GM18508 (cell line): Measurements from ENCODE around the gene SELENBP1.

Source experiments
- ATAC-seq: cut with Tn5 transposase; IDR thresholded peaks from one replicate; pipeline ENCODE4 v1.9.1; 2021; ENCODE audit warnings: moderate number of reproducible peaks; ENCODE audit not compliant: insufficient read depth, unreplicated experiment

SELENBP1 gene

DNA sequence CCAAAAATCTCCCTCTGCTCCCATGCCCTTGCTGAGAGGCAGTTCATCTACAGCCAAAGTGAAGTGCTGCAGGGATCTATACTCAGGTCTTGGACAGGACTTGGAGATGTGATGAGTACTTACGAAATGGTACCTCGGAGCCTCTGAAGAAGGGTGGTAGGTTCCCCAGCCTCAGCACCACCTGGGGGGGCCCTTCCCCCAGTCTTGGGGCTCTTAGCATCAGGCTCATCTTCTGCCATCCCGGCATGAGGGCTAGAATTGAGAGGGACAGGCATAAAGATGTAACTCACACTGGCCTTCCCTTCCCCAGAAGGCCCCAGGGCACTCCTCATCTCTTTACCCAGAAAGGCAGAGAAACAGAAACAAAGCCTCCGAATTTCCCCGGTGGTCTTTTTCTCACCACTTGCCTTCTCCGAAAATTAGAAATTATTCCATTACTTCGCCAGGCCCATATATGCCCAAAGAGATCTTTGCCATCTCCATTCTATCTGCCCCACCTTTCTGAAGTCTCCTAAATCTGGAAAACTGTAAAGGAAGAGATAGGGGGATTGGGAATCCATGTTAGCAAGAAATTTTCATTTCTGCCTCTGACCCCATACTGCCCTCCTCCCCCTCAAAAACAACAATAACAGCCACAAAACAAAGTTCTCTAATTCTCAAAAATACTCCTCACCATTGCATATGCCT is 26.3 kb downstream of the SELENBP1 start:
- no peak for ATAC-seq

- ATAC-seq = no peak
Observed at GRCh38 chr1:151344291-151344690, 28.2 kb downstream of the SELENBP1 start.

DNA sequence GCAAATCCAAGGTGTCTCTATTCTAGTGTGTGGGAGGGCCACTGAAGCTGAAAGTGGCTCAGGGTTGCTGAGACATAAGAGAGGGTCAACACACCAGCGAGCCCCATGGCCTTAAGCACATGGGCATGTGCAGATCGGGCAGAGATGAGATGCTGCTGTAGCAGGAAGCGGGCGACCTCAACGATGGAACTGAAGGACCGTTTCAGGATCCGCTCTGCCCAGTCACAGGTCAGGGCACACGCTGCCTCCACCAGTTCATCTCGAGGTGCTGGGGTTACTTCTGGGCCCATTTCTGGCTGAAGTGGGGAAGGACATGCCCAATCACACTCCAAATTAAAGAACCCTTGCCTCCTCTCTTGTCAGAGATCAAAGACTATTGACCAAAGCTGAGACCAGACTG is 28.9 kb downstream of the SELENBP1 start:
- ATAC-seq = no peak

DNA sequence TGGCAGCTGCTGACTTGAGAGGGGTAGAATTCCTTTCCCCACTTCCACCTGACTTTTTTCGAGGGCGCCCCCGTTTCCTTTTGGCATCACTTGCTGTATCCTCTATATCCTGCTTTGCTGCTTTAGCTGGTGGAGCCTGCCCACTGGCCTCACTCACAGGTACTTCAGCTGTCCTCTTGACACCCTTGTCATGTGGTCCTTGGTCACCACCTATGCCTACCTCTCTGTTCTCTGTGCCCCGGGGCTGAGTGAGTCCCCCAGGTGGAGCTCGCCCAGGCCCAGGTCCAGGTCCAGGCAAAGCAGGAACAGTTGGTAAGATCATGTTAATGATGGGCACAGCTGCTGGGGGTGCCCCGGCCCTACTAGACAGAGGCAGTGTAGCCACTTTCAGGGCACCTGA is 29.9 kb downstream of the SELENBP1 start:
- ATAC-seq = no peak

- ATAC-seq = no peak
Observed at GRCh38 chr1:151342021-151342420, 30.5 kb downstream of the SELENBP1 start.

- ATAC-seq = no peak
Observed at GRCh38 chr1:151340870-151341754, 31.4 kb downstream of the SELENBP1 start.

DNA sequence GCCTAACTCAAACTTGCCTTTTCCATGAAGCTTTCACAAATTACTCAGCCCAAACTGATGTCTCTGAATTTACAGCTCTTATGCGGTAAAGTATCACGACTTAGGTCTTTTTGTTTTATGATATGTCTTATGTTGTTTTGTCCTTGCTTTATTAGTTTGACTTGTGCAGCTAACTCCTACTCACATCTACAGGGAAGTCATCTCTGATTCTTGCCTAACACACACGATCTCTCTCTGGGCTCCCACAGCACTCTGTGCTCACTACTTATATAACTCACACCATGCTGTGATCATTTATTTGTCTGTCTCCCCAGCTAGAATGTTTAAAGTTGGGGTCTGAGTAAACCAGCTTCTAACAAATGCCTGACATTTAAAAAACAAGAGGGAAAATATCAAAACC is 35.9 kb downstream of the SELENBP1 start:
- no peak for ATAC-seq

- no peak for ATAC-seq
Observed at GRCh38 chr1:151334822-151335221, 37.7 kb downstream of the SELENBP1 start.

DNA sequence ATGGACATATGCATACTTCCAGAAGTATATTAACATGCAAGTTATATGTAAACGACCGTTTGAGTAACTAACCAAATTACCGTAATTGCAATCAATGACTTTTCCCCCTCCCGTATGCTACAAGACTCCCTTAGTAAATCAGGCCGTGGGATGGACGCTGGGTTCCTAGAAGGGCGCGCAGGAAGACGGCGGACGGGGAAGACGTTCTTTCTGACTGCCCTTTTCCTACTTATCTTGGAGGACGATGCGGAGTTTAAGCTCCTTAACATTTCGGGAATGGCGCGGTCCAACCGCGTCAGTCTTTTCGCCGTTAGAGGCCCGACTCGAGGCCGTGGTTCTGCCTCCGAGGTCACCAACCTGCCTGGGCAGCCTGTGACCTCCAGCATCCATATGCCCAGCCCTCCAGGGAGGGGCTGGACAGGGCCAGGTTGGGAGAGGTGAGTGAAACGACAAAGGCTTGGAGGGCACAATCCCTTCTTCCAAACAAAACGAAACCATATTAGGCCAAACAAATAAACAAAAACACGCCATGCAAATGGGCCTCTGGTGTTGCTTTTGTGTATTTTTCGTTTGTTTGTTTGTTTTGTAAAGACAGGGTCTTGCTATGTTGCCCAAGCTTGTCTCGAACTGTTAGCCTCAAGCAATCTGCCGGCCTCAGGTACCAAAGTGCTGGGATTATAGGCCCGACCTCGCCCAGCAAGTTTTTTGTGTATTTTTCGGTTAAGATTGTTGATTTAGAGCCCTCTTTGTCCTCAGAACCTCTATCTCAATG is 44.4 kb downstream of the SELENBP1 start:
- no peak for ATAC-seq

- ATAC-seq = no peak
Observed at GRCh38 chr1:151327223-151327902, 45.1 kb downstream of the SELENBP1 start, which contains the start of gene PI4KB. PI4KB (minus strand) TSS chr1:151327416; CDS start chr1:151316481, 10,935 bp downstream.

GRCh38 chr1:151326619-151327222 is 45.8 kb downstream of the SELENBP1 start:
- ATAC-seq = no peak

GRCh38 chr1:151325646-151326429 is 46.7 kb downstream of the SELENBP1 start:
- ATAC-seq = no peak

DNA sequence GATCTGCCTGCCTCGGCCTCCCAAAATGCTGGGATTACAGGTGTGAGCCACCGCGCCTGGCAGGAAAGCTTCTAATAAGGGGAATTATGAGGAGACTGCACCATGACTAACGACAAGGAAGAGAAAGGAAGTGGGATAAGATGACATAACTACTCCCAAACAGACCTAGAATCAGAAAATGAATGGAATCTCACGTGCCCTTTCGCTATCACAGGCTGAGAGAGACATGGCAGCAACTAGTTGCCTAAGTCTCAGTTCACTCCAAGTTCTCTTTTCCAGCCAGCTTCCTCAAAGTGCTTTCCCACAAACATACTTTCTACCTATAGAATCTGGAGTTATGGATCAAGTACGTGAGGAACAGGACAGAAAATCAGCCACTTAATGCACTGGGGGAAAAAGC is 47.3 kb downstream of the SELENBP1 start:
- ATAC-seq = no peak

- ATAC-seq = no peak
Observed at GRCh38 chr1:151324390-151324930, 48.0 kb downstream of the SELENBP1 start.

DNA sequence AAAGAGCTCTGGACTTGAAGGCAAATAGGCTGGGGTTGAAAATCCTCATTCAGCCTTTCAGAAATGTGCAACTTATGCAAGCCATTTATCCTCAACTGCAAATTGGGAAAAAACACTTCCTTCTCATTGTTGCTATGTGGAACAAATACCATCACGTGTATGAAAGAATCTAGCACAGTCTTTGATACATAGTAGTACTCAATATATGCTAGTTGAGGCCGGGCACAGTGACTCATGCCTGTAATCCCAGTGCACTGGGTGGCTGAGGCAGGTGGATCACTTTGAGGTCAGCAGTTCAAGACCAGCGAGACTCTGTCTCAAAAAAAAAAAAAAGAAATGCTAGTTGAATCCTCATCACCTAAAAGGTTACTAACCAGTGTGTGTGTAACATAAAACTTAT is 53.5 kb downstream of the SELENBP1 start:
- ATAC-seq = no peak

DNA sequence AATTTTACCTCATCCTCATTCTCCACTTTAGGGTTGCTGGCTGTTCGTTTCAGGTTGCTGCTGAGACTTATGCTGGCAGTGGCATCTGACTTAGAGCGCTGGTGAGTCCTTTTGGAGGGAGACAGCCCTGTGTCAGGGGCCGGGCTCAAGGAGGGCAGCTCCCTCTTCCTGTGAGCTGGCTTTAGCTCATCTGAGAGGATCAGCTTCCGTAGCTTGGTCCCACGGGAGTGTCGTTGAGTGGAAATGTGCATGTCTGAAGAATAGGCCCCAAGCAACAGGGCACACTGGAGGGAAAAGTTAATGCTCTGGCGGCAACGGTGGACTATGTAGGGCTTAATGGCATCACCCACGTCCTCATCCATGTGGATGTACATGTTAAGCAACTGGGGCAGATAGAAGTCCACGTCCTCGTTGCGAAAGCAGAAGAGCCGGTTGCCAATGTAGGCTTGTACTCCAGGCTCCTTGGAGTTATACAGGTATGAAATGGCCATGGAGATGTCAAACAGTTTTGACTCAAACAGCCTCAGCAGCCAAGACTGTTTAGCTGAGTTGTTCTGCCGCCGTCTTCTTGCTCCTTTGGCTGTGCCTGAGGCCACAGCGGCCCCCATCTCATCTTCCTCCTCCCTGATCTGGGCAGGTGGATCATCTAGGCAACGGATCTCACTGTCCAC is 56.8 kb downstream of the SELENBP1 start:
- ATAC-seq = no peak
